SIG-M5 (cell line): ENCODE measurements around the gene TMEM80.

Source experiments
- DNase-seq: peaks from one replicate; lab custom pipeline; 2025; lab: John Stamatoyannopoulos, UW

The TMEM80 gene

DNA sequence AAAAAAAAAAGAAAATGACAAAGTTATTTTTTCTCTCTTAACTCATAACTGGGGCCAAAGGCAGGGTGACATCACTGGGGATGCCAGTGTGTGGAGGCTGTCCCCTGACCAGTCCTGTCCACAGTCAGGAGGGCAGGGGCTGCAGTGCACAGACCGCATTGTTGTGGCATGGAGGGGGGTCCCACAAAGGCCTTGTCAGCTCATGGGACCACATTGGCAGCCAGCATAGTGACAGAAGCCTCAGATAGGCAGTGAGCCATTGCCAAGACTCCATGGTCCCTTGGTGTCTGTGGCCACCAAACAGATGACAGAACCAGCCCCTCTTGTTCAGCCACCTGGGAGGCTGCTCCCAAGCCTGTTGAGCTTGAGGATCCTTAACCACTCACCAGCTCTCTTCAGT, 4.1 kb downstream of the TMEM80 start:
- DNase-seq, result no peak

DNA sequence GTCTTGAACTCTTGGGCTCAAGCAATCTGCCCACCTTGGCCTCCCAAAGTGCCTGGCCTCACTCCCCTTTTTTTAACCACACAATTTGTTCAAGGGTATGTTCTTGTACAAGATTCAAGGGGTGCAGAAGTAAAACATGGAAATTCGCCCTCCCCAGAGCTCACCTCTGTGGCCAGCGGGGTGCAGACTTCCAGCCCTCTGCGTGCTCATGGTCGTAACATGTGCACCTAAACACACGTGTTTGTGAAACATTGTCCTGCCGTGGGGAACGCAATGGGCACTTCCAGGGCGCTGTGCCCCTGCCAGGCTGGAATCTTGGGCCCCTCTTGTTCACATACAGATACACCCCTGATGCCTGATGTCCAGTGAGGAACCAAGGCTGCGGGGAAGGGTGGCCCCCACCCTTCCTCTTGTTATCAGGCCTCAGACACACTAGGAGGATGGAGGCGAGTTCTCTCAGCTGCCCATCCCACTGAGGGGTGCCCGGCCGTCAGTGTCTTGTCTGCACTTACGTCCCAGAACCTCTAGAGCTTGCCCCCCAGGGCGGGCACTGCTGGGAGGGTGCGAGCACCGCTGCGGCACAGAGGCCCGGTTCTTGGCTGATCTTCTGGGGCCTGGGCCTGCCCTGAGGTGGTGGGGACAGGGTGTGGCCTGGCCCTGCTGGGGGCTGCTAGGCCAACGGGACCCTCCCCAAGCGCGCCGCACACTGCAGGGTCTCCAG, 6.3 kb downstream of the TMEM80 start:
- no peak for DNase-seq

GRCh38 chr11:702462-703461, 7.1 kb downstream of the TMEM80 start:
- no peak for DNase-seq

GRCh38 chr11:703506-703905, 7.9 kb downstream of the TMEM80 start:
- DNase-seq, result no peak

GRCh38 chr11:704228-704674, 8.6 kb downstream of the TMEM80 start:
- no peak for DNase-seq

DNA sequence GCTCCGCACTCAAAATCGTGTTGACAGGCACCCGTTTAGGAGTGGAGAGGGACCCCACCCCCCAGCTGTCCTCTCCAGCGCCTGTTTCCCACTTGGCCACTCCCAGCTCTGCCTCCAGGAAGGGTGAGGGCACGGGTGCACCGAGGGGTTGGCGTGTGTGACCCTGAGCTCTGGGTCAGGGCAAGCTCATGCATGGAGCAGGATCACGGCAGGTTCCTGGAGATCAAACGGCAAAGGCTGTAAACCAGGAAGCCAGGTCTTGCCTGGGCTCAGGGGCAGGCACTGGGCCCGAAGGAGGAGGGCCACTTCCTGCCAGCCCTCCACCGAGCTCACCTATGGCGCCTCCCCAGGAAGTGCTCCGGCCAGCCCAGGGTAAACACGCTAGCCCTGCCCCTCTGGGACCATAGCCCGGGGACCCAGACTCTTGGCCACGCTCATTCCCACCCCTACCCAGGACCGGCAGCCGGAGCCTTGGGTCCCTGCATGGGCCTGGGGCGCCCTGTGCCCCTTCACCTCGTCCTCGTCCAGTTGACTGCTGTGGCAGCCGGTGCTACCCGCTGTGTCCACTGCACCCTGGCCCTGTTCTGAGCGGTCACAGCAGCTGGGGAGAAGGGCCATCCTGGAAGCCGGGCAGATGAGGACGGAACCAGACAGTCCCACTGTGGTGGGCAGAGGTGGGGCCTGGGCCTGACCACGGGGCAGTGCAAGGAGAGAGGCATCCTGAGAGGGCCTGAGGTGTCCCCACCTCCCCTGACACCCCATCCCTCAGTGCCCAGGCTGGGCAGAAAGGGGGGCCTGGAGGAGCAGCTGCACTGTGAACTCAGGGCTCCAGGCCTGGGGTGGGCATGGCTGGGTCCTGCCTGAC, 9.4 kb downstream of the TMEM80 start:
- no peak for DNase-seq

DNA sequence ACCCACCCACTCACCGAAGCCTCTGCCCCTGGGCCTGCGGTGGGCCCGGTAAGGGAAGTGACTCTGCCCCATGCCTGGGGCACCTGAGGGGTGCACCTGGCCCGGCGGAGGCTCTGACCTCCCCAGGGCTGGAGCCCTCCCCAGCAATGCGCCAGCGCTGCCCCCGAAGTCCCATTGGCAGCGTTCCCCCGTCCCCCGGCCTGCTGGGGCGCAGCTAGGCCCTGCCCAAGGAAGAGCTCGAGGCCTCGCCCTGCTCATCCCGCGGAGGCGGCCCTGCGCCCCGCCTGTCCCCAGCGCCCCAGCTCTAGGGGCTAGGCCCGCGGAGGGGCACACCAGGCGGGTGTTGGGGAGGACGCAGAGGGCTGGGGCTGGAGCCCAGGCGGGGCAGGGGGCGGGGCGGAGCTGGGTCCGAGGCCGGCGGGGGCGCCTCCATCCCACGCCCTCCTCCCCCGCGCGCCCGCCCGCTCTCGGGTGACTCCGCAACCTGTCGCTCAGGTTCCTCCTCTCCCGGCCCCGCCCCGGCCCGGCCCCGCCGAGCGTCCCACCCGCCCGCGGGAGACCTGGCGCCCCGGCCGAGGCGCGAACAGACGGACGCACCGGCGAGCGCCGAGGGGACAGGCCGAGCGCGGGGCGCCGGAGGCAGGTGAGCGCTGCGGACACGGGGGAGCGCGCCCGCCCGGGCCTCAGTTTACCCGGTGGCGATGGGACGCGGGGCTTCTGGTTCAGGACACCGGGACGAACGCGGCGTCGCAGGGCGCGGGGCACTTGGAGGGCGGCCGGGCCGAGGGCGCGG, 10.2 kb downstream of the TMEM80 start, which contains the start of gene EPS8L2:
Gene EPS8L2 (plus strand): TSS at position 586 of the 793 bp plus-strand sequence. CDS start 3,177 bp downstream, outside the sequence.
- DNase-seq, result no peak

- DNase-seq, result no peak
These were observed 10.9 kb downstream of the TMEM80 start for GRCh38 chr11:706439-706956.

DNA sequence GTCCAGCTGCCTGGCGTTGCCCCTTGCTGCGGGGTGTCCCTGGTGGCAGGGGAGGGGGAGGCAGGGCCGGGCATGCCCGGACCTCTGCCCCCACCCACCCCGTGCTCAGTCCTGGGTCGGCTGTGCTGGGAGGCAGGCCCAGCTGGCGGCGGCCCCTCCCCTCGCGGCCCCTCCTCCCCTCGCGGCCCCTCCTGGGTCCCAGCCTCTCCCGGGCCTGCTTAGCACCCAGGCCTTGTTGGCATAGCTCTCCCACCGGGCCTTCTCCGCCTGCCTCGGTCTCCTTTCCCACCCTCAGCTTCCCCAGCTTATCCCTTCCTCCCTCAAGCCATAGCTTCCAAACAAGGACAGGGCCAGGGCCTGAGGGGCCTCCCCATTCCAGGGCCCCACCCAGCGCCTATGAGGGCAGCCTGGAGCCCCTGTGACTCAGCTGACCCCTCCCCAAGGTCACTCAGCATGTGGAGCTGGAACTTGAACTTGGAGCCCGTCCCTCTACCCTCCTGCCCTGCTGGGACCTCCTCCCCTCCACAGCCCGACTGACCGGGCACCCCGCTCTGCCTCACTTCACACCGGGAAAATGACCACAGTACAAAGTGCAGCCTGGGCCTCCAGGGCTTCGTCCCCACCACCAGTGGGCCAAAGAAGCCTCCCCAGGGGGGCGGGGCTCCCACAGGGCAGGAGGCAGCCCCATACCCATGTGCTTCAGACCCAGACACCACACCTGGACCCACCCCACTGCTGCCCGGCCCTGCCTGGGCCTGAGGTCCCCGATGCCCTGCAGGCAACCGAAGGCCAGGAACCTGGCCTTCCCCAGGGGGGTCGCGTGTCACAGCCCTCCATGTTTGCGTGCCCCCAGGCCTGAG, 11.6 kb downstream of the TMEM80 start:
- no peak for DNase-seq

DNA sequence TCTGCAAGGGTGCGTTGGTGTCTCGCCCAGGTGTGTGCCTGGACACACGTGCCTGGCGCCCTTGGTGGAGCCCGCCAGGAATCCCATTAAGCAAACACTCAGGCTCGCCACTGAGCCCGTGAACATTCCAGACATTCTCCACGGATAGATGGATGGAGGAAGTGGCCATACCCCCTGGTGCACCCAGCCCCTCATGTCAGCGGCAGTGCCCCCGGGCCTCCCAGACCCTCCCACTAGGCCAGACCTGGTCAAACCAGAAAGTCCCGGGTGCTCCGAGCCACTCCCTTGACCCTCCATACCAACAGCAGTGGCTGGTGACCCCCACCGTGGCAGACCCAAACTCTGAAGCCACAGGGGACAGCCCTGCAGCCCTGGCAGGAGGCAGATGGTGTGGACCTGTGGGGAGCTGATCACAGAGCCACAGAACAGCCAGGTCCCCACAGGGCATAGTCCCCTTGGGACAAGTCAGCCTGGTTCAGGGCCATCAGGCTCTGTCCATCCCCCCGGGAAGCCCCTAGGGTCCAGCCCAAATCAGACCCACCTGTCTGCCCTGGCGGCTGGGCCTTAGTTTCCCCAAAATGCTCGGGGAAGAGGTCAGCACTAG, 12.3 kb downstream of the TMEM80 start:
- DNase-seq, result no peak

GRCh38 chr11:708511-708910, 12.9 kb downstream of the TMEM80 start:
- no peak for DNase-seq

DNA sequence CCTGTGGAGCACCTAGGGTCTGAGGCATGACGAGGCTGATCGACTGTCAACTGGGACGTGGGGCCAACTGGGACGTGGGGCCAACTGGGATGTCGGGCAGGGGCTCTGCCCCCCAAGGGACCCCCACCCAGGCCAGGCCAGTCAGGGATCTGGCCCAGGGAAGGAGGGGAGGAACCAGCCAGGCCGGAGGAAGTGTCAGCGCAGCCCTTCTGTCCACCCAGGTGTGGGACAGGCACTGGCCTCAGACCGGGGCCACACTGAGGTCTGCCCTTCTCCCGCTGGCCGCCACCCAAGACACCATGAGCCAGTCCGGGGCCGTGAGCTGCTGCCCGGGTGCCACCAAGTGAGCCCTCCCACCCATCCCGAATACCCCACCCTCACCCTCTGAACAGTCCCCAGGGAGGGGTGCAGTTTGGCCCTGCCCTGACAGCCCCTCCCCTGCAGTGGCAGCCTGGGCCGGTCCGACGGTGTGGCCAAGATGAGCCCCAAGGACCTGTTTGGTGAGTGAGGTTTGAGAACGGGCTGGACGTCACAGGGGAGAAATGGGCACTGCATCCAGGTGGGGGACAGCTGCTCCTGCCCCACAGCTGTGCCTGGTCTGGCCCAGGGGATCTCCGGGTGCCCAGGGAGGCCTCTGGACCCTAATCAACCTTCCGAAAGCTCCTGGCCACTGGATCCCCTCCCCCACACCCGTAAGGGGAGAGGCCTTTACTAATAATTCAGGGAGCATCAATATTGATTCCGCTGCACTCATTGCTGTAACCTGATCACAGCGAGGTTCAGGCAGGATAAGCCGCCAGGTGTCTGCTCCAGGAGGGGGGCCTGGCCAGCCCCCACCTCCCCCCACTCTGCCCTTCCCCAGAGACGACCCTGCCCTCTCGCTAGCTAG, 13.7 kb downstream of the TMEM80 start:
- DNase-seq, result no peak

GRCh38 chr11:714436-714835, 18.8 kb downstream of the TMEM80 start:
- no peak for DNase-seq

DNA sequence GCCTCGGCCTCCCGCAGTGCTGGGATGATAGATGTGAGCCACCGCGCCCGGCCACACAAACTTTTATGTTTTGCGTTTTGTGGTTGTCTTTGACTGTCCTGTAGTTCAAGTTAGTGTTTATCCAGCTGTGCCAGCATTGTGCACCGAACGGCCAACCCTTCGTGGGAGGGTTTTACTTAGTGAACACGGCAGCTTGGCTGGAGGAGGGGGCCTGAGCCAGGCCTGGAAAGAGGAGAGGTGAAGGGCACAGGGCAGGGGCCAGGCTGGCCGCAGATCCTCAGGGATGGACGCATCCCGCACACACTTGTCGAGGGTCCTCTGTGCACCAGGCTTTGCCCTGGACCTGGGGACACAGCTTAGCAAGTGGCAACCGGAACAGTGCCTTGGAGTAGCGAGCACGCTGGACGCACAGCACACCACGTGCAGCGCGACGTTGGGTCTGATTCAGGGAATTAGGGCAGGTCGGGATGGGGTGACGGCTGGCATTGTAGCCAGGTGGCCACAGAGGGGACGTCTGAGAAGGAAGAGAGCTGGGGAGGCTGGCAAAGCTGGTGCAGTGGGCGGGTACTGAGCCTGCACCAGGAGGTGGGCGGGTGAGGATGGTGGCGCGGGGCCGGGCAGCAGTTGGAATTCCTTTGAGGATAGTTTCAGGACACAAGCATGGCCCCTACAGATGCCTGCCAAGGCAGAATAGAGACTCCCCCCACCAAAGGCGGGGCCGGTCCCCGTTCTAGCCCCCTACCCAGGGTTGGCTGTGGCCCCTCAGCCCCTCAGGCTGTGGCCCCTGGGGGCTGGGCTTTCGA, 23.8 kb downstream of the TMEM80 start:
- DNase-seq, result no peak

DNA sequence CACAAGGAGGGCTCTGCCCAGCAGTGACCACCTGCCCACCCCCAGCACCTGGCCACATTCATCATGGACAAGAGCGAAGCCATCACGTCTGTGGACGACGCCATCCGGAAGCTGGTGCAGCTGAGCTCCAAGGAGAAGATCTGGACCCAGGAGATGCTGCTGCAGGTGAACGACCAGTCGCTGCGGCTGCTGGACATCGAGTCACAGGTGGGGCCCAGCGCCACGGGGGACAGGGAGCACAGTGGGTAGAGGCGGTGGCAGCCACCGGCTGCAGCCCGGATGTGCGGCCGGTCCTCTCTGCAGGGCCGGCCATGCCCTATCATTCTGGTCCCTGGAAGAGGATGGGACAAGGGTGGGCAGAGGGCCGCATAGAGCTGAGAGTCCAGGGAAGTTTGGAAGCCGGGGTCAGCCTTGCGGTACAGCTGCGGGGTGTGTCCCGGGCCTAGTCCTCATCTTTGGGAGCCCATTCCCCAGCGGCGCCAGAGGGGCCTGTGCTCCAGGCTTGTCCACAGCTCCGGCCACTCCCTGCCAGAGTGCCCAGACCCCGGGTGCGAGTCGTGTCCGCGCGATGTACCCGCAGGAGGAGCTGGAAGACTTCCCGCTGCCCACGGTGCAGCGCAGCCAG, 24.5 kb downstream of the TMEM80 start:
- no peak for DNase-seq

DNA sequence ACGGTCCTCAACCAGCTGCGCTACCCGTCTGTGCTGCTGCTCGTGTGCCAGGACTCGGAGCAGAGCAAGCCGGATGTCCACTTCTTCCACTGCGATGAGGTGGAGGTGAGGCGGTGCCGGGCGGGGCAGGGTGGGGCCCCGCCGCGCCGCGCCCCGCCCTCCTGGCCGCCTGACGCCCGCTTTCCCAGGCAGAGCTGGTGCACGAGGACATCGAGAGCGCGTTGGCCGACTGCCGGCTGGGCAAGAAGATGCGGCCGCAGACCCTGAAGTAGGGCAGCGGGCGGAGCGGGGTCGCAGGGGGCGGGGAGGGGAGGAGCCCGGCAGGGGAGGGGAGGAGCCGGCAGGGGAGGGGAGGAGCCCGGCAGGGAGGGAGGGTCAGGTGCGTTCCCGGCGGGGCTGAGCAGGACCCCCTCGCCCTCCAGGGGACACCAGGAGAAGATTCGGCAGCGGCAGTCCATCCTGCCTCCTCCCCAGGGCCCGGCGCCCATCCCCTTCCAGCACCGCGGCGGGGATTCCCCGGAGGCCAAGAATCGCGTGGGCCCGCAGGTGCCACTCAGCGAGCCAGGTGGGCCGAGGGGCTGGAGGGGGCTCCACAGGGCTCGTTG, 25.1 kb downstream of the TMEM80 start:
- DNase-seq, result no peak
